GM18519 (cell line): ENCODE measurements around the gene ACTN1.
"Not testable (repeated sequence)": the region's sequence is repeated elsewhere in the genome, so short reads cannot be mapped to it uniquely, and the experiment has no call there.

Source experiments
- ATAC-seq: cut with Tn5 transposase; IDR thresholded peaks from one replicate; pipeline ENCODE4 v1.9.1; 2021; ENCODE audit warnings: mild to moderate bottlenecking, moderate library complexity; ENCODE audit not compliant: unreplicated experiment, low FRiP score

The ACTN1 gene

DNA sequence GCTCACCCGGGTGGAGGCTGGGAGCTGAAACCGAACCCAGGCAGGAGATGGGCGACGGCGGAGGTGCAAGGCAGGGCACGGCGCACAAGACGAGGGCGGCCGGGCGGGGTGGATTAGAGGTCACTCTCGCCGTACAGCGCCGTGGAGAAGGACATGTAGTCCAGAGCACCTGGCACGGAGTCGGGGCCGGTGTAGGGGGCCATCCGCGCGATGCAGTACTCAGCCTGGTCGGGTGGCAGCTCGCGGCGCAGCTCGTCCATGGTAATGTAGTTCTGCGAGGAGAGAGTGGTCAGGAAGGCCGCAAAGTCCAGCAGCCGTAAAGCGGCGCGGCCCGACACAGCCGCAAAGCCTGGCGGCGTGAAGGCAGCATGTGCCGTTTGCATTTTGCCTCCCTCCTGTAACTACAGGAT lies 104.4 kb downstream of the ACTN1 start:
- ATAC-seq, result no peak

DNA sequence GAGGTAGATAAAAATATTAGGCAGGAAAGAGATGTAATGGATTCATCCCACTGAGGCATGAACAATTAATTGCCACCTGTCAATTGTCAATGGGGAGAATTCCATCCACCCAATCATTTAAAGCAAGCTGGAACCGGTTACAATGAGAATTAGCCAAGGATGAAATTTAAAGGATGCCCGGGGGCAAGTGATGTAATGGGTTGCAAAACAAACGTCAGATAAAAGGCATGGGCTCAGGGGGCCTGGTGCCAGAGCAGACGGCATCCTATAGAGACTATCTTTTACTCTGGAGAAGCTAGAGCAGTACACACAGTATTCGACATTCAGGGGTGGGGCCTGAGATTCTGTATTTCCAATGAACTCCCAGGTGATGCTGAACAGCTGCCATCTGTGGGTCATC lies 105.7 kb downstream of the ACTN1 start:
- no peak for ATAC-seq

- ATAC-seq, result no peak
Measured at GRCh38 chr14:68871392-68871791, 107.7 kb downstream of the ACTN1 start.

- no peak for ATAC-seq
Measured at GRCh38 chr14:68866991-68867533, 112.0 kb downstream of the ACTN1 start.

DNA sequence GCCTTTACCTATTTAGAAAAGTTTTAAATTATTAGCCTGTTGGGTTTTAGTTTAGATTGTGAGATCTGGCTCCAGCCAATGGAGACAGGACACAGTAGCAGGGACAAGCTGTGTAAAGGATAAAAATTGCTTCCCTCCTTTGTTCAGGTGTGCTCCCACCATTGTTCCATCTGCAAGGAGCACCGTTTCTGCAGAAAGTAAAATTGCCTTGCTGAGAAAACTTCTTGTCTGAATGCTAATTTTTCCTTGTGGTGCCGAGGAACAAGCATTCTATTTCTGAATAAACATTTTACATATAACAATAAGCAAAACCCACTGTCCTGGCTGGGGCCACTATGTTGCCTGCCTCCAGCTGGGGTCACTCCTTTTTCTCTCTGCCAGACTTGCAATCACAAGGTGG lies 113.6 kb downstream of the ACTN1 start:
- ATAC-seq, result no peak

DNA sequence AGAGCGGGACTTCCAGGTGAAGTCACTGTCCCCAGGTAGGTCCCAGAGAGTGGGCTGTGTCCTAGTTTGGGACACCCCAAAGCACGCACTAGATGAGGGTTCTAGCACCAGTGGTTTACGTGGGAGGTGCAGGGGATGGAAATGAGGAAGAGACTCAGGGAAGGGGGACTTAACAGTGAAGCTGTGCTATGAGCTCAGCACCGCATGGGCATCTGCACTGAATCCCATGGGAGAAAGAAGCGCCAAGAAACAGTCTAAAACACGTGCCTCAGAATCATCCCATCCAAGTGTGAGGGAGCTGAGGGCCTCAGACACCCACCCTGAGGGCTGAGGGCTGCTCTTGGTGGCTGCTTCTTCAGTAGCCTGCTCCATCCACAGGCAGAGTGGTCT lies 114.7 kb downstream of the ACTN1 start:
- no peak for ATAC-seq

DNA sequence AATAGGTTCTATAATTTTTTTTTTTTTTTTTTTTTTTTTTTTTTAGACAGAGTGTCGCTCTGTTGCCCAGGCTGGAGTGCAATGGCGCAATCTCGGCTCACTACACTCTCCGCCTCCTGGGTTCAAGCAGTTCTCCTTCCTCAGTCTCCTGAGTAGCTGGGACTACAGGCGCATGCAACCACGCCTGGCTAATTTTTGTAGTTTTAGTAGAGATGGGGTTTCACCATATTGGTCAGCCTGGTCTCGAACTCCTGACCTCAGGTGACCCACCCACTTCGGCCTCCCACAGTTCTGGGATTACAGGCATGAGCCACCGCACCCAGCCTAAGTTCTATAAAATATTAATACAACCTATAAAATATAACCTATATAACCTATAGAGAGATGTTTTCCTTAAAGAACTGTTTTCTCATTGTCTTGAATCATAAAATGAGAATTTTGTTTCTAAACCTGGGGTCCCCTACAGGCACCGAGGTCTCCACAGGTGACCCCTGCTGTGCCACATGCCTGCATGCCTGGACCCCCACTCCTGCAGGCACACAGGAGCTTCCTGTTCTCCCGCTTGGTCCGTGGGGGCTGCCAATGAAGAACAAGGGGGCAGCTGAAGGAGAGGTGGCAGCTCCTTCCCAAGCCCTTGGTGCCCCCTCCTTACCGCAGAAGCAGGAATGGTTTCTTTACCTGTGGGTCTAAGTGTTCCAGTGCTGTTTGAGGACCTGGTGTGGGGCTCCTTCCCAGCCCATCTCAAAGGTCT lies 115.3 kb downstream of the ACTN1 start:
- no peak for ATAC-seq

- ATAC-seq, result no peak
Measured at GRCh38 chr14:68862954-68863594, 116.0 kb downstream of the ACTN1 start.

GRCh38 chr14:68860771-68861170 lies 118.3 kb downstream of the ACTN1 start:
- ATAC-seq, result no peak

GRCh38 chr14:68857516-68858070 lies 121.5 kb downstream of the ACTN1 start:
- ATAC-seq, result no peak

GRCh38 chr14:68856572-68856971 lies 122.5 kb downstream of the ACTN1 start:
- no peak for ATAC-seq

- no peak for ATAC-seq
Measured at GRCh38 chr14:68854421-68854820, 124.7 kb downstream of the ACTN1 start.

DNA sequence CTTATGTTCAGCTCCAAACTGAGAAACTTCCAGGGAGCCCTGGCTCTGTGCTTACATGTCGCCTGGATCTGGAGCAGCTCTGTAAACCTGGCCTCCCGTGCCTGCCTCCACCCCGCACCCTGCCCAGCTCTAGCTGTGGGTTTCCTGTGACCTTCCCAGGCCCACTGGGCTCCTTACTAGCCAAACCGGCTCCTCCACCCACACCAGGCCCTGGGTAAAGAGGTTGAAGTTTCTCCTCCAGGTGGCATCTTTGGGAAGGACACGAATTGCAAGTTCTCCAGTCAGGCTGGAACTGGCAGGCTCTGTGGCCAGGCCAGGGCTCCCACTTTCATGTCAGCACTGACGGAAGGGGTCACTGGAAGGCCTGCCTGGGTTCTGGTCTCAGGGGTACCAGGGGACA lies 125.4 kb downstream of the ACTN1 start:
- no peak for ATAC-seq

- not testable (repeated sequence) for ATAC-seq
Measured at GRCh38 chr14:68852493-68852892, 126.6 kb downstream of the ACTN1 start.

GRCh38 chr14:68851078-68851477 lies 128.0 kb downstream of the ACTN1 start:
- no peak for ATAC-seq

DNA sequence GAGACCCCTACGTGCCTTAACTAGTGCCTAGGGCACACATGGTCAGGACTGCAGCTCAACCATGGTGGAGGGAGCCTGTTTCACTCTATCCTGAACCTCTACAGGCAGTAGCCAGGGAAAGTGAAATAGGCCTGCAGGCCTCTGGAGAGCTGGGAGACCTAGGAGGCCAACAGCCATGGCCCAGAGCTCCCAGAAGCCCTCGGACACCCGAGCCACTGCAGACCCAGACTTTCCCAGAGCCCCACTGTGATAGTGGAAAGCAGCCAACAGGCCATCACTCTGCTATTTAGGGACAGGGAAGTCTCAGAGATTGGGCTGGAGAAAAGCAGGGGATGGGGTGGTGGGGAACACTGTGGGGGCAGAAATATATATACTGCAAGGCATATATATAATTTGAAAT lies 129.7 kb downstream of the ACTN1 start:
- ATAC-seq, result no peak

DNA sequence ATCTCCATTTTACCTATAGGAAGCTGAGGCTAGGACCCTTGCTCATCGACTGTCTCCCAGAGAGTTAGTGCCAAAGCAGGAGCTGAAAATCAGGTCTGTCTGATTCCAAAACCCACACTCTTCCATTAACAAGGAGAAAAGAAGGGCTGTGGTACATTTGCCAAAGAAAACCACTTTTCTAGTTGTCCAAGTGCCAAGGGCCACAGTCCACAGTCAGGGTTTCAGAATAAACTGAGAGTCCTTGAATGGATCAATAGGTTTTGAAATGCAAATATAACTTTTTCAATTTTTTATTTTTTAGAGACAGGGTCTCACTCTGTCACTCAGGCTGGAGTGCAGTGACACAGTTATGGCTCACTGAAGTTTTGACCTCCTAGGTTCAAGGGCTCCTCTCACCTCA lies 130.8 kb downstream of the ACTN1 start:
- ATAC-seq, result no peak

- not testable (repeated sequence) for ATAC-seq
Measured at GRCh38 chr14:68847640-68848039, 131.5 kb downstream of the ACTN1 start.

DNA sequence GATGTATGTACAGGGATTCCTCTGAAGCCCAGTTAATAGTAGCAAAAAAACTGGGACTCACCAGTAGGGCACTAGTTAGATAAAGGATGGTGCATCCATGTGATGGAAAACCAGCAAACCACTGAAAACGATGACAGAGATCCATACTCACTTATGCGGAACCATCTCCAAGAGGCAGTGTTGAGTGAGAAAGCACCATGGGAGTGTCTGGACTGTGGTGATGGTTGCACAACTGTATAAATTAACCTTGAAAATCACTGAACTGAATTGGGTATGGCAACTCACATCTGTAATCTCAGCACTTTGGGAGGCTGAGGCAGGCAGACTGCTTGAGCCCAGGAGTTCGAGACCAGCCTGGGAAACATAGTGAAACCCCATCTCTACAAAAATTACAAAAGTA lies 132.6 kb downstream of the ACTN1 start:
- ATAC-seq, result no peak

- ATAC-seq, result no peak
Measured at GRCh38 chr14:68844210-68844545, 134.9 kb downstream of the ACTN1 start.

DNA sequence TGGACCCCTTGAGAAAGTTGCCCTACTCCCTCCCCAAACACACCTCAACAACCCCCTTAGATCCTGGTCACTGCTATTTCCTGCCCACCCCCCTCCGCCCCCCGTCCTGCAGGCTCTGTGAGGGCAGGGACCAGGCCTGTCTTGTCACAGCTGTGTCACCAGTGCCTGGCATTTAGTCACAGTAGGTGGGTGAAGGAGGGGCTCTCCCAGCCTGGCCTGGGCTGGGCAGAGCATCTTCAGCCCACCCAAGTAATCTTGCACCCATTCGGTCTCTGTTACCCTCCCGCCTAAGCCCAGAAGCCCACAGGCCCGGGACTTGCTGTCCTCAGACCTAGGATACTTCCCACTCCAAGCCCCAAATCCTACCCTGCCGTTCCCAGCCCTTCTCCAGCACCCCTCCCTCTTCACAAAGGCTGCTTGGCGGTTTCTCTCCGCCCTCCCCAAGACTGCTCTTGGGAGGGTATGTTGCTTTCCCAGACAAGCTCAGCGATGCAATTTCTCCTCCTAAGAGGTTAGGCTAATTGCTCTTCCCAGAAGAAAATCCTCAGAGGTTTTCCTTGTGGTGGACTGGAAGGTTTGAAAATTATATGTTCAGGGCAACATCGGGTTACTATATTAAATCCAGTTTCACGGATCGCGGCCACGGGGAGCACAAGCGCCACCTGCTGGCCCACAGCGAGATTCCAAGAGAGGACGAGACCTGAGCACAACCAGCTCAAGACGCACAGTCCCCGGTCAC lies 135.5 kb downstream of the ACTN1 start:
- no peak for ATAC-seq
